Measurements from ENCODE around the gene GPLD1. TPM values are rescaled to one million over a fixed set of nuclear protein-coding genes. Genes with fewer than 3 reads are reported as not detected.

Gene GPLD1
- total RNA-seq, 1 experiment from 2014 or later = 1.3 TPM

GRCh38 chr6:24537082-24537699 lies 47.8 kb upstream of the GPLD1 start:
- H3K79me2 ChIP-seq (ENCODE audit: low read length) = no peaks in the 10 kb centered on the region
- H3K9me3 ChIP-seq (ENCODE audit: low read length) = no peaks in the 10 kb centered on the region
- peak overlapping the region; percentile 43 for H3K4me2 ChIP-seq (ENCODE audit: low read length)
- peak overlapping the region; percentile 35; the same call in 1 of the 2 replicates for H3K27ac ChIP-seq (ENCODE audit: low read length)
- no peak overlapping the region for H3K4me3 ChIP-seq (ENCODE audit: low read length)
- H2AFZ ChIP-seq (ENCODE audit: low read length) = no peak overlapping the region
- ChIA-PET CTCF (interaction anchor here (2.1 kb wide), 1 partner anchor 16 kb away, joined by 7 read pairs; no protein-coding TSS in a partner anchor), POLR2A (ENCODE audit: unreplicated experiment) (interaction anchor here (0.6 kb wide), 1 partner anchor 490 kb away, joined by 3 read pairs; no protein-coding TSS in a partner anchor)
- H3K9me2 ChIP-seq (replicated peaks; ENCODE audit: low read length) = no peaks in the 10 kb centered on the region
- H3F3A ChIP-seq (ENCODE audit: low read length, unreplicated experiment) = no peaks in the 10 kb centered on the region
- no peak overlapping the region for H3K9ac ChIP-seq (ENCODE audit: low read length)
- no peak for TF ChIP-seq CTCF (conservative IDR thresholded peaks at IDR 0.05; ENCODE audit: low read depth, low read length)
- TF ChIP-seq EZH2phosphoT487 (IDR thresholded peaks at IDR 0.05; ENCODE audit: borderline replicate concordance, low read length) = no peak
- TF ChIP-seq EZH2 (IDR thresholded peaks at IDR 0.05; ENCODE audit: low read length, unreplicated experiment) = no peak
- DNase-seq = peak; percentile 29
- no TSS peak for BruUV-seq (replicated peaks)
- intact Hi-C loops (cut with micrococcal nuclease) = no loop called here
- no peaks in the 10 kb centered on the region for H3K36me3 ChIP-seq (ENCODE audit: low read depth, low read length)
- ATAC-seq = peak; percentile 58
- H3K4me1 ChIP-seq (ENCODE audit: insufficient read depth, low read length) = peaks cover 17% of the 10 kb centered on the region
- no peaks in the 10 kb centered on the region for H4K20me1 ChIP-seq (ENCODE audit: low read length)
- no peaks in the 10 kb centered on the region for H3K27me3 ChIP-seq (ENCODE audit: low read length)

- H3K4me1 ChIP-seq (ENCODE audit: insufficient read depth, low read length) = peaks cover 17% of the 10 kb centered on the region
- no peaks in the 10 kb centered on the region for H3F3A ChIP-seq (ENCODE audit: low read length, unreplicated experiment)
- H3K9me3 ChIP-seq (ENCODE audit: low read length) = no peaks in the 10 kb centered on the region
- no peak overlapping the region for H3K4me3 ChIP-seq (ENCODE audit: low read length)
- DNase-seq = no peak
- H3K79me2 ChIP-seq (ENCODE audit: low read length) = no peaks in the 10 kb centered on the region
- ChIA-PET POLR2A (ENCODE audit: unreplicated experiment) (no interaction called here), CTCF (interaction anchor here (2.1 kb wide), 1 partner anchor 15 kb away, joined by 7 read pairs; no protein-coding TSS in a partner anchor)
- H2AFZ ChIP-seq (ENCODE audit: low read length) = no peak overlapping the region
- H3K36me3 ChIP-seq (ENCODE audit: low read depth, low read length) = no peaks in the 10 kb centered on the region
- H4K20me1 ChIP-seq (ENCODE audit: low read length) = no peaks in the 10 kb centered on the region
- H3K27me3 ChIP-seq (ENCODE audit: low read length) = no peaks in the 10 kb centered on the region
- H3K9me2 ChIP-seq (replicated peaks; ENCODE audit: low read length) = no peaks in the 10 kb centered on the region
- H3K27ac ChIP-seq (ENCODE audit: low read length) = no peak overlapping the region
- no TSS peak for BruUV-seq (replicated peaks)
- peak; percentile 17; the same call in 1 of the 2 replicates for ATAC-seq
- no peak overlapping the region for H3K9ac ChIP-seq (ENCODE audit: low read length)
- peak overlapping the region; percentile 43 for H3K4me2 ChIP-seq (ENCODE audit: low read length)
- no peak for TF ChIP-seq EZH2phosphoT487 (IDR thresholded peaks at IDR 0.05; ENCODE audit: borderline replicate concordance, low read length)
- TF ChIP-seq EZH2 (IDR thresholded peaks at IDR 0.05; ENCODE audit: low read length, unreplicated experiment) = no peak
- TF ChIP-seq CTCF (conservative IDR thresholded peaks at IDR 0.05; ENCODE audit: low read depth, low read length) = no peak
- intact Hi-C loops (cut with micrococcal nuclease) = no loop called here
Observed at GRCh38 chr6:24536466-24536865, 47.1 kb upstream of the GPLD1 start.

GRCh38 chr6:24535210-24535609 lies 45.8 kb upstream of the GPLD1 start:
- Histone ChIP-seq H3K27ac (ENCODE audit: low read length) (no peak overlapping the region), H3K27me3 (ENCODE audit: low read length) (no peaks in the 10 kb centered on the region), H3K79me2 (ENCODE audit: low read length) (no peaks in the 10 kb centered on the region), H2AFZ (ENCODE audit: low read length) (no peak overlapping the region), H3K9me3 (ENCODE audit: low read length) (no peaks in the 10 kb centered on the region), H3K36me3 (ENCODE audit: low read depth, low read length) (no peaks in the 10 kb centered on the region), H3K4me2 (ENCODE audit: low read length) (no peak overlapping the region), H3F3A (ENCODE audit: low read length, unreplicated experiment) (no peaks in the 10 kb centered on the region), H4K20me1 (ENCODE audit: low read length) (no peaks in the 10 kb centered on the region), H3K9me2 (replicated peaks; ENCODE audit: low read length) (no peaks in the 10 kb centered on the region), H3K4me3 (ENCODE audit: low read length) (no peak overlapping the region), H3K4me1 (ENCODE audit: insufficient read depth, low read length) (peaks cover 17% of the 10 kb centered on the region), H3K9ac (ENCODE audit: low read length) (no peak overlapping the region)
- ChIA-PET CTCF (interaction anchor here (2.1 kb wide), 1 partner anchor 14 kb away, joined by 7 read pairs; no protein-coding TSS in a partner anchor), POLR2A (ENCODE audit: unreplicated experiment) (interaction anchor here (0.6 kb wide), 1 partner anchor 96 kb away, joined by 4 read pairs; no protein-coding TSS in a partner anchor)
- intact Hi-C loops (cut with micrococcal nuclease) = no loop called here
- no peak for ATAC-seq
- no TSS peak for BruUV-seq (replicated peaks)
- no peak for TF ChIP-seq EZH2 (IDR thresholded peaks at IDR 0.05; ENCODE audit: low read length, unreplicated experiment)
- no peak for TF ChIP-seq EZH2phosphoT487 (IDR thresholded peaks at IDR 0.05; ENCODE audit: borderline replicate concordance, low read length)
- no peak for TF ChIP-seq CTCF (conservative IDR thresholded peaks at IDR 0.05; ENCODE audit: low read depth, low read length)
- DNase-seq = no peak
